Endodermal cell (in vitro differentiated cells): ENCODE data around the gene NOXRED1. TPM values are rescaled to one million over a fixed set of nuclear protein-coding genes. Genes with fewer than 3 reads are reported as not detected.

ENCODE experiments used
- DNase-seq: peaks from one replicate; pipeline ENCODE4 v3.0.0-alpha.2; 2017
- H3K27ac ChIP-seq: 2 replicates; pipeline ENCODE4 v1.5.1; 2013; ENCODE audit warnings: mild to moderate bottlenecking, low read depth, low read length, moderate library complexity
- H3K27me3 ChIP-seq: 2 replicates; pipeline ENCODE4 v1.6.1; 2013; ENCODE audit warnings: mild to moderate bottlenecking, low read length, moderate library complexity; ENCODE audit not compliant: insufficient read depth, control insufficient read depth, poor library complexity, severe bottlenecking
- H3K36me3 ChIP-seq: 2 replicates; pipeline ENCODE4 v1.7.0; 2013; ENCODE audit warnings: mild to moderate bottlenecking, low read length, moderate library complexity; ENCODE audit not compliant: control insufficient read depth, insufficient read depth
- H3K4me1 ChIP-seq: one replicate; pipeline ENCODE4 v1.7.0; 2013; ENCODE audit warnings: low read length; ENCODE audit not compliant: control insufficient read depth, insufficient read depth
- H3K4me3 ChIP-seq: 2 replicates; pipeline ENCODE4 v1.5.1; 2013; ENCODE audit warnings: mild to moderate bottlenecking, low read length, moderate library complexity
- H3K9ac ChIP-seq: 2 replicates; pipeline ENCODE4 v1.6.1; 2013; ENCODE audit warnings: mild to moderate bottlenecking, low read length, moderate library complexity; ENCODE audit not compliant: poor library complexity, severe bottlenecking; ENCODE audit errors: extremely low read depth
- H3K9me3 ChIP-seq: 2 replicates; pipeline ENCODE4 v1.6.1; 2013; ENCODE audit warnings: mild to moderate bottlenecking, low read length, moderate library complexity; ENCODE audit not compliant: control insufficient read depth
- H3K27ac Mint-ChIP-seq: 2 replicates; pipeline ENCODE4 v1.8.0; 2020; ENCODE audit warnings: mixed read lengths
- H3K27me3 Mint-ChIP-seq: 2 replicates; pipeline ENCODE4 v1.8.0; 2021; ENCODE audit warnings: mild to moderate bottlenecking, mixed read lengths; ENCODE audit not compliant: insufficient read depth
- H3K36me3 Mint-ChIP-seq: 2 replicates; pipeline ENCODE4 v1.8.0; 2020; ENCODE audit warnings: low read depth, mixed read lengths
- H3K4me1 Mint-ChIP-seq: 2 replicates; pipeline ENCODE4 v1.8.0; 2020; ENCODE audit warnings: mixed read lengths
- H3K4me3 Mint-ChIP-seq: 2 replicates; pipeline ENCODE4 v1.8.0; 2020; ENCODE audit warnings: mild to moderate bottlenecking, moderate library complexity, mixed read lengths
- H3K9me3 Mint-ChIP-seq: 2 replicates; pipeline ENCODE4 v1.8.0; 2020; ENCODE audit warnings: mild to moderate bottlenecking, mixed read lengths
- WGBS, 2 experiments: methylation state at CpG; one replicate each; pipeline versions ENCODE4 v1.1.5 to v1.1.7; 2013; ENCODE audit warnings: missing lambda C conversion rate in 2 of 2, mixed read lengths in 1 of 2; ENCODE audit not compliant: insufficient coverage in 1 of 2, insufficient read length in 1 of 2; 5-methylcytosine and 5-hydroxymethylcytosine counted together
- total RNA-seq, 2 donors: library from RNA; stranded (reverse); fragmentation: NEBNext Ultra II Directional in 1 of 2; extraction: Animal tissue kit (Norgen Biotek cat#: 25700) in 1 of 2; gene quantifications; 2 replicates in 1 of 2; 3 replicates in 1 of 2; pipeline ENCODE4 v1.2.1, GENCODE V29; 2021
- TF ChIP-seq, protein P1 (sequence below): fragments of 200-600 bp; sonication (generic); conservative IDR thresholded peaks from 2 replicates; pipeline ENCODE4 v1.5.0; 2021; ENCODE audit warnings: antibody characterized with exemption, mild to moderate bottlenecking

The NOXRED1 gene
- total RNA-seq, 2 donors from 2014 or later = 0.49 to 0.92 TPM

DNA sequence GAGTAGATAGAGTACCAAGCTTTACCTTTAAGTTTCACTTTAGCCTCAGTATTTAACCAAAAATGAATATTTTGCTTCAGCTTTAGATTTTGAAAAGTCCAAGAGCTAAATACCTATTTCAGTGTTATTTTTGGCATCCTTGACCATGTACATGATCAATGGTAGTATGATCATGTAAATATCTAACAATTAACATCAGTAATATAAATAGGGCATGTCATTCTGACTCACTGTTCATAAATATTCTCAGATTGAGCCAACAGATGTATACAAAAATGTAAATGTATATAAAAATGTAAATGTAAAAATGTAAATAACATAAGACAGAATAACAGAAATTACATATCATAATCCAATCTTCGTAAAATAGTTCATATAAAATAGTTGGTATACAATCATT lies 15.3 kb upstream of the NOXRED1 start:
- Histone ChIP-seq H3K4me3 (no peak overlapping the region), H3K27me3 (no peaks in the 10 kb centered on the region), H3K36me3 (peaks cover 82% of the 10 kb centered on the region), H3K9ac (no peak overlapping the region), H3K9me3 (no peaks in the 10 kb centered on the region), H3K4me1 (peaks cover 5% of the 10 kb centered on the region), H3K27ac (no peak overlapping the region)
- H3K4me3 Mint-ChIP-seq = no peak overlapping the region
- no peak for DNase-seq
- H3K4me1 Mint-ChIP-seq = peaks cover 11% of the 10 kb centered on the region
- no CpG with 5 or more reads among the region's 1 CpG for WGBS, 2 experiments
- no peaks in the 10 kb centered on the region for H3K9me3 Mint-ChIP-seq
- no peaks in the 10 kb centered on the region for H3K27me3 Mint-ChIP-seq
- TF ChIP-seq, protein P1, sequence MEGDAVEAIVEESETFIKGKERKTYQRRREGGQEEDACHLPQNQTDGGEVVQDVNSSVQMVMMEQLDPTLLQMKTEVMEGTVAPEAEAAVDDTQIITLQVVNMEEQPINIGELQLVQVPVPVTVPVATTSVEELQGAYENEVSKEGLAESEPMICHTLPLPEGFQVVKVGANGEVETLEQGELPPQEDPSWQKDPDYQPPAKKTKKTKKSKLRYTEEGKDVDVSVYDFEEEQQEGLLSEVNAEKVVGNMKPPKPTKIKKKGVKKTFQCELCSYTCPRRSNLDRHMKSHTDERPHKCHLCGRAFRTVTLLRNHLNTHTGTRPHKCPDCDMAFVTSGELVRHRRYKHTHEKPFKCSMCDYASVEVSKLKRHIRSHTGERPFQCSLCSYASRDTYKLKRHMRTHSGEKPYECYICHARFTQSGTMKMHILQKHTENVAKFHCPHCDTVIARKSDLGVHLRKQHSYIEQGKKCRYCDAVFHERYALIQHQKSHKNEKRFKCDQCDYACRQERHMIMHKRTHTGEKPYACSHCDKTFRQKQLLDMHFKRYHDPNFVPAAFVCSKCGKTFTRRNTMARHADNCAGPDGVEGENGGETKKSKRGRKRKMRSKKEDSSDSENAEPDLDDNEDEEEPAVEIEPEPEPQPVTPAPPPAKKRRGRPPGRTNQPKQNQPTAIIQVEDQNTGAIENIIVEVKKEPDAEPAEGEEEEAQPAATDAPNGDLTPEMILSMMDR = no peak
- H3K27ac Mint-ChIP-seq = no peak overlapping the region
- H3K36me3 Mint-ChIP-seq = peaks cover 79% of the 10 kb centered on the region

DNA sequence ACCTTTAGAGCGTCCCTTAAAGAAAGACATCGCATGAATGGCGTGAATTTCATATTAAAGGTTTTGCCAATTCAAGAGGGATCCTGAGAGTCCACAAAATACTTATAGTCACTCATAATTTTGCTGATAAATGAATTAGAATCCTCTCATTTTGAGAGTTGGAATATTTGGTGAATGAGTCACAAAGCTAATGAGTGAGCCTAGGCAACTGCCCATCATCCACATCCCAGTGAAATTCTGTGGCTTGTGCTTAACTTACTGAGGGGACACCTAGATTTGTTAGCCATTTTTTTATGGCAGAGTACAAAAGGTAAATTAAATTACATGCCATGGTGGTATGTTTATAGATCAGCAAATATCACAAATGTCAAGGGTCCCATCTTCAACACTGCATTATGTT lies 12.7 kb upstream of the NOXRED1 start:
- H3K36me3 ChIP-seq = peaks cover 79% of the 10 kb centered on the region
- Mint-ChIP-seq H3K4me3 (no peak overlapping the region), H3K4me1 (no peaks in the 10 kb centered on the region), H3K27me3 (no peaks in the 10 kb centered on the region), H3K36me3 (peaks cover 73% of the 10 kb centered on the region), H3K9me3 (no peaks in the 10 kb centered on the region), H3K27ac (no peak overlapping the region)
- H3K4me1 ChIP-seq = no peaks in the 10 kb centered on the region
- DNase-seq = no peak
- WGBS, 2 experiments = 89 to 97% methylated on average over 3 of the region's 3 CpGs
- H3K27ac ChIP-seq = no peak overlapping the region
- H3K9me3 ChIP-seq = no peaks in the 10 kb centered on the region
- no peak overlapping the region for H3K4me3 ChIP-seq
- no peaks in the 10 kb centered on the region for H3K27me3 ChIP-seq
- TF ChIP-seq, protein P1 = no peak
- no peak overlapping the region for H3K9ac ChIP-seq

DNA sequence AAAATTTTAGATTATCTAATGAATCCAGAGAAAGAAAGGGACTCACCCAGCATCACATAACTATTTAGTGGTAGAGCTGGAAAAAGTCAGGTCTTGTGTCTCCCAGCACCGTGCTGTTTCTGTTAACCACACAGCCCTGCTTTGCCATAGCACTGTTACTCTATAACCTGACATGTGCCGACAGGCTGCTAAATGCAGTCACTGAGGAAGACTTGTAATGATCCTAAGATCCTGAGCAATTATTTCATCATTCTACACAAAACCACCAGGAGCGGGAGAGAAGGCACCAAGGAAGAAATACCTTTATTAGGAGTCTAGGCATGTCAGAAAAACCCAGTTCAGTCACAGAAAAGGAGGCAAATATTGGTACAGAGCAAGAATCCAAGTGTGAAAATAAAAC lies 3.1 kb upstream of the NOXRED1 start:
- Mint-ChIP-seq H3K9me3 (no peaks in the 10 kb centered on the region), H3K27ac (no peak overlapping the region), H3K36me3 (peaks cover 85% of the 10 kb centered on the region), H3K27me3 (no peaks in the 10 kb centered on the region), H3K4me3 (no peak overlapping the region), H3K4me1 (no peaks in the 10 kb centered on the region)
- Histone ChIP-seq H3K9ac (no peak overlapping the region), H3K4me1 (no peaks in the 10 kb centered on the region), H3K27me3 (no peaks in the 10 kb centered on the region), H3K4me3 (no peak overlapping the region), H3K27ac (no peak overlapping the region), H3K9me3 (peaks cover 2% of the 10 kb centered on the region), H3K36me3 (peaks cover 86% of the 10 kb centered on the region)
- 95 to 100% methylated on average over 1 to 3 of the region's 3 CpGs for WGBS, 2 experiments
- DNase-seq = no peak
- TF ChIP-seq, protein P1 = no peak
